HG03521 (cell line): ENCODE data around the gene RET.

Experiments used
- ATAC-seq: cut with Tn5 transposase; IDR thresholded peaks from one replicate; pipeline ENCODE4 v1.9.1; 2021; ENCODE audit warnings: mild to moderate bottlenecking, moderate library complexity; ENCODE audit not compliant: unreplicated experiment

RET gene

GRCh38 chr10:43105102-43105955 lies 28.5 kb downstream of the RET start:
- ATAC-seq, result peak; percentile 82

- ATAC-seq, result no peak
Observed at GRCh38 chr10:43105956-43106229, 29.0 kb downstream of the RET start.

GRCh38 chr10:43106256-43107091 lies 29.6 kb downstream of the RET start:
- ATAC-seq, result no peak

GRCh38 chr10:43108951-43109350 lies 32.1 kb downstream of the RET start:
- ATAC-seq, result no peak

- ATAC-seq, result no peak
Observed at GRCh38 chr10:43109671-43110249, 32.9 kb downstream of the RET start.

GRCh38 chr10:43110338-43111071 lies 33.6 kb downstream of the RET start:
- ATAC-seq, result peak; percentile 47

- ATAC-seq, result no peak
Observed at GRCh38 chr10:43111101-43111500, 34.2 kb downstream of the RET start.

- ATAC-seq, result no peak
Observed at GRCh38 chr10:43111921-43112607, 35.2 kb downstream of the RET start.

GRCh38 chr10:43112608-43112961 lies 35.7 kb downstream of the RET start:
- no peak for ATAC-seq

- no peak for ATAC-seq
Observed at GRCh38 chr10:43113201-43114087, 36.6 kb downstream of the RET start.

- ATAC-seq, result no peak
Observed at GRCh38 chr10:43114088-43114742, 37.3 kb downstream of the RET start.

GRCh38 chr10:43114743-43115611 lies 38.1 kb downstream of the RET start:
- no peak for ATAC-seq

GRCh38 chr10:43115881-43116595 lies 39.2 kb downstream of the RET start:
- ATAC-seq, result no peak

GRCh38 chr10:43116596-43116995 lies 39.7 kb downstream of the RET start:
- no peak for ATAC-seq

GRCh38 chr10:43117031-43117776 lies 40.3 kb downstream of the RET start:
- no peak for ATAC-seq

GRCh38 chr10:43117777-43118583 lies 41.1 kb downstream of the RET start:
- no peak for ATAC-seq
